HG02678 (cell line): ENCODE results near the gene PARP2.
A peak's percentile ranks its signal among the peaks of the same experiment; 100 is the strongest.
"Not testable (repeated sequence)": the region's sequence is repeated elsewhere in the genome, so short reads cannot be mapped to it uniquely, and the experiment has no call there.

Experiments used
- ATAC-seq: cut with Tn5 transposase; IDR thresholded peaks from one replicate; pipeline ENCODE4 v1.9.1; 2021; ENCODE audit warnings: mild to moderate bottlenecking, moderate library complexity; ENCODE audit not compliant: unreplicated experiment

The PARP2 gene, protein sequence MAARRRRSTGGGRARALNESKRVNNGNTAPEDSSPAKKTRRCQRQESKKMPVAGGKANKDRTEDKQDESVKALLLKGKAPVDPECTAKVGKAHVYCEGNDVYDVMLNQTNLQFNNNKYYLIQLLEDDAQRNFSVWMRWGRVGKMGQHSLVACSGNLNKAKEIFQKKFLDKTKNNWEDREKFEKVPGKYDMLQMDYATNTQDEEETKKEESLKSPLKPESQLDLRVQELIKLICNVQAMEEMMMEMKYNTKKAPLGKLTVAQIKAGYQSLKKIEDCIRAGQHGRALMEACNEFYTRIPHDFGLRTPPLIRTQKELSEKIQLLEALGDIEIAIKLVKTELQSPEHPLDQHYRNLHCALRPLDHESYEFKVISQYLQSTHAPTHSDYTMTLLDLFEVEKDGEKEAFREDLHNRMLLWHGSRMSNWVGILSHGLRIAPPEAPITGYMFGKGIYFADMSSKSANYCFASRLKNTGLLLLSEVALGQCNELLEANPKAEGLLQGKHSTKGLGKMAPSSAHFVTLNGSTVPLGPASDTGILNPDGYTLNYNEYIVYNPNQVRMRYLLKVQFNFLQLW

DNA sequence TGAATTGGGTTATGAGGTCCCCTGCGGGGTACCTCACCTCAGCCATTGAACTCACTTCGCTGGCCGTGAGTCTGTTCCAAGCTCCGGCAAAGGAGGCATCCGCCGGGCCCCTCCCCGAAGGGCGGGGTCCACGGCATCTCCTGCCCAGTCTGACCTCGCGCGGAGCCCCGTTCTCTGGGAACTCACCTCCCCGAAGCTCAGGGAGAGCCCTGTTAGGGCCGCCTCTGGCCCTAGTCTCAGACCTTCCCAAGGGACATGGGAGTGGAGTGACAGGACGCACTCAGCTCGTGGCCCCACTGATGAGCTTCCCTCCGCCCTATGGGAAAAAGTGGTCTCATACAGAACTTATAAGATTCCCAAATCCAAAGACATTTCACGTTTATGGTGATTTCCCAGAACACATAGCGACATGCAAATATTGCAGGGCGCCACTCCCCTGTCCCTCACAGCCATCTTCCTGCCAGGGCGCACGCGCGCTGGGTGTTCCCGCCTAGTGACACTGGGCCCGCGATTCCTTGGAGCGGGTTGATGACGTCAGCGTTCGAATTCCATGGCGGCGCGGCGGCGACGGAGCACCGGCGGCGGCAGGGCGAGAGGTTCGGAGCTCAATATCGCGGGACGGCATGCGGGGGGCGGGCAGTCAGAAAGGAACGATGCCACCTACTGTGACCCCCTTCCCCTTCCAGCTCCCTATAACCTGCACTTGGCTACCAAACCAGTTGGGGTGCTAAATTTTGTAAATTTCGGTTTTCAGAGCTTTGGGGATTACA is at the start of gene PARP2:
Gene PARP2 (plus strand): TSS at position 544 of the 770 bp plus-strand sequence. CDS start 7 bp downstream, at position 551.
- peak; percentile 94 for ATAC-seq

DNA sequence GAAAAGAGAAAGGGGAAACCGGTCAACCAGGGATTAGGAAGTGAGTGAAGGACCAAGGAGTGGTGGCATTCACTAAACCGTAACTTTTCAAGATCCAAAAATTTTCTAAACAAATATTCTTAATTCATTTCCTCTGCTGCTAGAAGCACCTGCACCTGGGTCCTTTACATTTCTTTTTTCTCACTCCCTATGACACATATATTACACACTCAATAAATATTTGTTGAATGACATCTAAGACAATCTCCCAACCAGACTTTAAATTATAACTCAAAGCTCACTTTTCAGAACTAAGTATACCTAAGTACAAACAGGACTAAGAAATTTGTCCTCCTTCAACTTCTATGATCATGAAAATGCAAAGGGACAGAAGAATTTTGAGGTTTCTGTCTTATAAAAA is 48.8 kb upstream of the PARP2 start:
- ATAC-seq, result no peak

DNA sequence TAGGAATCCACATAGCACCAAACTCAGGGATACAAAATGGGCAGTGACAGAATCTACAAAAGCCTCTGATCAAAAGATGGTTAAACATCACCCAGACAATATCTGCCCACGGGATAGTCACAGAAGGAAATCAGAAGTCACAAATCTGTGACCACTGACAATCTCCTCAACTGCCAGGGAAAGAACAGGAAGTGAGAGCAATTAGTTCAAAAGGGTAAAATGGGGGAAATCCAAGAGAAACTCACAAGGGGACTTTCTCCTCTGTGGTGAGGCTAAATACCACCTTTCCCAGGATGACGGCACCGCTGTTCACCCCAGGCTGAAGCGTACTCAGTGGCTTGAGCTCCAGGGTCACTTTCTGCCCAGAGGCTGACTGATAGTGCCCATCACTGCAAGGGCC is 48.4 kb upstream of the PARP2 start:
- ATAC-seq, result peak; percentile 91

DNA sequence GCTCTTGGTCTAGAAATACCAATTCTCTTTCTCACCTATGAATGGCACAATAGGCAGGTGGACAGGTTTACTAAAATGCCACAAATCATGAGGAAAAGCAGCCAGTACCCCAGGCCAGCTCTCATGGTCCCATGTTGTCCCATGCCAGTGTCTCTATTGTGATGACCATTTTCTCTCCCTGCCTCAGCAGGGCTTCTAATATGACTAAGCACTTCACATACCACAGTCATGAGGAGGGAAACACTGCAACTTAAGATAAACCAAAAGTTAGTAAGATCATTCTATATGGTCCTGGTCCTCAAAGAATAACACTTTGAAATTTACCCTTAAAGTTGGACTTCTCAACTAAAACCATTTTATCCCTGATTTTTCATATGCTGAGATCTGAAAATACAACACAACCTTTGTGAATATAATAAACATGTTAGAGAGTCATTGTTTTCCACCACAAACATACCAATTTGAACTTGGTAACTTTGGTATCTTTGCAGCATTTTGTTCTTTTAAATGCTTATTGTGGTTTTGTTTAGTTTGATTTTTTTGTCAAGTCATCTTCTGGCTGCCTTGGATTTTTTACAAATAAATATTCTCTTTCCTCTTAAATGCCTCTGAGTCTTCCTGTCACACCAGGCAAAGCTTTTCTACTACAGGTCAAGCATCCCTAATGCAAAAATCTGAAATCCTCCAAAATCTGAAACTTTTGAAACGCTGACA is 41.2 kb upstream of the PARP2 start:
- ATAC-seq, result no peak

DNA sequence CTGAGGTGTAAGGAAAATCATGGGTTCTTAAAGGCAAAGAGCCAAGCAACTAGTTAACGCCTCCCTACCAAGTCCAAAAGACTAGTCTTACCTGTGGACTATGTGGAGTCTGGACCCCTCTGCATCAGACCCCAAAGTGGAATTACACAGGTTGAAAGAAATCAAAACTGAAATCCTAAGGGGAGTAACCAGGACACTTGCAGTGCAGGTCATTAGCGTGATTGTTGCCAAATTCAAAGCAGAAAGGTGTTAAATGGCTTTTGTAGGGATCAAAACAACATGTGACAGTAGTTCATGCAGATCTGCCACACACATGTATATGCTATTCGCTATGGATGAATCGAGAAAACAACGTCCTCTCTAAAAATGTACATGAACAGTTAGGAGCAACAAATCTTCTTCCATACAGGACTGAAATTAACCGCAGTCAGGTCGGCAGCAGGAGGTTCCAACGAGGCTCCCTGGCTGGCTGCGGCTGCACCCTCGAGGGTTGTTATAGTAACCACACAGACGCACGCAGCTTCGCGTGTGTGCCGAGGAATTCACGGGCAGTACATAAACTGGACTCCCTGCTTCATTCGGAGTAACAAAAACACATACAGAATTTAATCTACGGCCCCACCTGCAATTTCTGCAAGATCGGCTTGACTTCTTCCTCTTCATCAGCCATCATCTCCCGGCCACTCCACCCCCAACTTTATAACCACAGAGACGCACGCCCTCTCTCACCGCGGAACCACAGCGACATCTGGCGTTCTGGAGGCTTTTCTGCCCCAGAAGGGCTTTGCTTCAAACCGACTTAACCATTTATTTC is 38.0 kb upstream of the PARP2 start, which contains the start of gene TTC5:
Gene TTC5 (minus strand): TSS at position 687 of the 814 bp plus-strand sequence. CDS start 14 bp downstream, at position 673.
- peak; percentile 98 for ATAC-seq

DNA sequence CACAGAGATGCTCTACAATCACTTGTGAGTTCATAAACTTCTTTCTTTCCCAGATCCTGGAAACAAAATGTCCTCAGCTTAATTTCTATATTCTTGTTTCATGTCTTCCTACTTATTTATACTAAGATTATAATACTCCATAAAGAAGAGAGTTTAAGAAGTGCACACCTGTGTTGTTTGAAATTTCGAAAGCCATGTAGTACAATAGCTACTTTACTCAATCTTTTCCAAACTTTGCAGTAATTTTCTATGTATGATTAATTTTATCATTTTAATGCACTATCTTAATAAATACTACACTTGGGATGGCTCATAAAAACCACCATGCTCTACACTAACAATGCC is 37.4 kb upstream of the PARP2 start:
- ATAC-seq, result no peak

DNA sequence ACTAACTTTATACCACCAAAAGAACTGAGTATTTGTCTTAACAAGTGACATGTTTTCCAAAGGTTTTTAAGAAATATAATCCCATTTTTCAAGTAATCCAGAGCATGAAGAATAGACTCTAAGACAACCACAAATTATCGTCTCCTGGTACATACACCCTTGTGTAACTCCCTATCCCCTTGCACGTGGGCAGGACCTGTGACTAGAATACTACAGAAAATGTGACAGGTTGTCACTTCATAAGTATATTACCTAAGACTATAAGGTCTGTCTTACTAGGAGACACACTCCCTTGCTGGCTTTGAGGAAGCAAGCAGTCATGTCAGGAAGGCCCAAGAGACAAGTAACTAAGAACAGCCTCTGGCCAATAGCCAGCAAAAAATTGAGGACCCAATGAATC is 29.4 kb upstream of the PARP2 start:
- no peak for ATAC-seq

DNA sequence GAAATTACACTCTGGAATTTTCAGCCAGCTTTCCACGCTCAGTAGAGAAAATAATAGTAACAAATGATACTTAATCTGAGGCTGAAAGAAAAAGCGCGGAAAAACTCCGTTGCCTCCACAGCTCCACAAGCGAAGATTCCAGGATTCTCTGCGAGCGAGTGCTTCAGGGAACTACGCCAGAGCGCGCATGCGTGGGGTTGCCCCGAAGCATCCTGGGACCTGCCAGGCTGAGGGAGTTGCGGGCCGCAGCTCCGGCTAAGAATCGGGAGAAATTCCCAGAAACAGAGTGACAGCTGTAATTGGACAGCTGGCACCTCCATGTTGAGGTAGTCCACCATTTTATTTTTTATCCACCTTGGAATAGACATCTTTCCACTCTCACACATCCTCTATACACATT is 25.7 kb upstream of the PARP2 start:
- ATAC-seq, result no peak

DNA sequence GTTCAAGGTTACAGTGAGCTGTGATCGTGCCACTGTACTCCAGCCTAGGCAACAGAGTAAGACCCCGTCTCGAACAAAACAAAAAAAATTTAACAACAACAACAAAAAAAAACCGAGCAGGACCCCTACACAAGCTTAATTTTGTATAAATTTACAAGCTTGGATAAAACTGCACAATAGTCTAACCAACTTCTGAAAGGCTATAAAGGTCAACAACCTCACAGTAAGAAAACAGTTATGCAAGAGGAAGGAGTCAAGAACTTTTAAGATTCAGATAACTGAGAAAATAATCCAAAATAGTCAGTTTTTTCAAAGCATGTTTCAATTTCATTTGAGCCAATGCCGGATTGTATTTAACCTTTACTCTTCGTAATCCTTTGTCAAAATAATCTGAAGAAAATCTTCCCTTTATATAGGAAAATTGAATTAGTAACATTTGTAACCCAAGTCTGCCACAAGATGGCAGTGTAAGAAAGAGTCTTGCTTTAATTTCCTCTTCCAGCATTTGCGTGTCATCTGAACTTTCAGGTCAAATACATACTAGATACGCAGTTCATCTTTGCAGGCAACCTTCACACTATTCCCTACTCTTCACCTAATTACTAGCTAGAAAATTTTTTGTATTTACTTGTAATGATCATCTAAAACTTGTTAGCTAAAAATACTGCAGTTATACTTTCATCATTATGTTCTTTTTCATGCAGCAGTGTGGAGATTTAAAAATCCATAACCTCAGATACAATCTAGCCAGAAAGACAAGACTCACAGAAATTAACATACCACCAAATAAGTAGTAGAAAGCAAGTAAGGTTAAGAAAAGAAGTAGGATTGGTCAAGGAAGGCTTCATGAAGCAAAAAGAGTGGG is 16.2 kb upstream of the PARP2 start:
- peak; percentile 53 for ATAC-seq

DNA sequence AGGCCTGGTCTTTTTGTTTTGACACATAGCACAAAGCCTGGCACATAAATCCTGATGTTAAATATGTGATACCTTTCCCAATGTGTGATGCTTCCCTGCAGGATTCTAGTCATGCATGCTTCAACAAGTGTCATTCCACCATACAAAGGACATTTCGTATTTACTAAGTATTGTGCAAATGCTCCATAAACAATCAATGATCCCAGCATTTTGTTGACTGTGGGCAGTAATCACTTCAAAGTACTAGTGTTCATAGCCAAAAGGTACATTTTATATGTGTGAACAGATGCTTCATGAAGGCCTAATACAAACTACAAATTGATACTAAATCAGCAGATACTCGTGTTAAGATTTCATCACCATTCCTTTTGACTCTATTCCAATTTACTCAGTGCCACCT is 14.7 kb upstream of the PARP2 start:
- no peak for ATAC-seq

DNA sequence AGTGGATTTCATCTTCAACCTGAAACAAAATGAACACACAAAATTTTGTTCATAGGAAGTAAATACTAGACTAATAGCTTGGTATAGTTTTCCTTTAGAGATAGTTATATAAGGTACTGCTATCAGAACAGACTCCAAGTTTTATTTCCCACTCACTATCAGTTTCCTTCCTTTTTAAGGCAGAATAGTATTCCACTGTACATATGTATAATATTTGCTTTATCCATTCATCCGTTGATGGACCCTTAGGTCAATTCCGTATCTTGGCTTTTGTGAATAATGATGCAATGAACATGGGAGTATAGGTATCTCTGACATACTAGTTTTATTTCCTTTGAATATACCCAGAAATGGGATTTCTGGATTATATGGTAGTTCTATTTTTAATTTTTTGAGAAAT is 14.1 kb upstream of the PARP2 start:
- no peak for ATAC-seq

DNA sequence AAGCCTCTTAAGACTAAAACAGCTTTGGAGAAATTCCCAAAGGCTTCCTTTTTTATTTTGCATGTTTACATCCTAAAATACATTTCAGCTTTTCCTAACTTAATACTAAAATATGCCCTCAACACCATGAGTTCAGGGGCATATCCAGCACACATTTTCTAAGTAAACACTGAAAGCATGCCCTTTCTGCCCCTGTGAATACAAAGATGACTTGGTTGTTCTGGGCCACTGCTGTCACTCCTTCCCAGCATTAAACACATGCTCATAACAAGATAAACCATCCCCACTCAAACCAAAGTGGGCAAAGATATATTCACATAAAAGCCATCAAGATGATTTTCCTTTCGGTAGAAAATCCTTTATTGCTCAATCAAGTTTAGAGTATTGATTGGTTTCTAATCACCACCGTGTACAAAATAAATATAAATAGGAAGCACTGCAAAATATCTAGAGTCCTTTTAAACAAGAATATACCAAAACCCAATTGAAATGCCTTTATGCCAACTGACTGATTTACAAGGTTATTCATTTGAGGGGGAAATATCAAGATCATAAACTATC is 12.3 kb upstream of the PARP2 start:
- no peak for ATAC-seq

DNA sequence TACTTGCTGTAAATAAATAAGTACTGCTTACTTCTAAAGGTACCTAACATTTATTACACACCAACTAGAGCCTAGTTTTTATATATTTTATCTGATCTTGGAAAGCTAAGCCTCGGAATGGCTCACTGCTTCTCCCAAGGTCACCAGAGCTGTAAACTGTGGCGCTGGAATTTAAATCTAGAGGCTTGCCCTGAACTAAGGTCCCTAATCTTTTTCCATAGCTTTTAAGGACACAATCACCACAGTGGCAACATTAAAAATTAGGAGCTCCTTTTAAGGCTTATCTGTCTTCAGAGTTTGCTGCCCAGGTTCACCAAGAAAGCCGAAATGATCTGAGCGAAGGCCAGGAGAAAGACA is 11.0 kb upstream of the PARP2 start:
- no peak for ATAC-seq

DNA sequence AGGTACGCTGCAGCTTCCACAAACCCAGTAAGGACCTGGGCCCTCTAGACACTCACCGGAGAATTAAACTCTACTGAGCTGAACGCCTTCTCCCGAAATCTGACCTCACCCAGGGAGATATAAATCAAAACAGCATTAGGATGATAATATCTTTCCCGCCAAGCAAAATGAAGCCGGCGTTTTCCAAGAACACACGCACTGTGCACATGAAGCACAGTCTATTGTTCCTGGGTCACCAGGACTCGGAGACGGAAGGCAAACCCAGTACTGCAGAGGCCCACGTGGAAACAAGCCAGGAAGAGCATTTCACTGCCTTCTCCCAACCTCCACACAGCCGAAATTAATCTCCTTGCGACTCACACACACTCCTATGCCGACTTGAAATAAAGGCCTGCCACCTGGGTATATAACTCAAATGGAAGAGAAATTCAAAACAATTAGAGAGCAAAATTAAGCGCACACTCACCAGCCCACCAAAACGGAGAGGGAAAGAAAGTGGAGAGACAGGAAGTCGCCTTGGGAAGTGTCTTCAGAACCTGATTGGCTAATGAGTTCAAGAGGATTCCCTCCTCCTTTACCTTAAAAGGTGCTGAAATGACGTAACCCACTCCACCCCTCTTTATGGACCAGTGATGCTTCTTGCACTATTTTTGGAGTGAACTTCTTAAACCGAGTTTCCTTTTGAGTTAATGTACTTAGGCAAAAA is 10.5 kb upstream of the PARP2 start, which contains the start of gene CCNB1IP1:
Gene CCNB1IP1 (minus strand): TSS at position 492 of the 706 bp plus-strand sequence. CDS start 16,756 bp downstream, outside the sequence.
- ATAC-seq, result peak; percentile 98

DNA sequence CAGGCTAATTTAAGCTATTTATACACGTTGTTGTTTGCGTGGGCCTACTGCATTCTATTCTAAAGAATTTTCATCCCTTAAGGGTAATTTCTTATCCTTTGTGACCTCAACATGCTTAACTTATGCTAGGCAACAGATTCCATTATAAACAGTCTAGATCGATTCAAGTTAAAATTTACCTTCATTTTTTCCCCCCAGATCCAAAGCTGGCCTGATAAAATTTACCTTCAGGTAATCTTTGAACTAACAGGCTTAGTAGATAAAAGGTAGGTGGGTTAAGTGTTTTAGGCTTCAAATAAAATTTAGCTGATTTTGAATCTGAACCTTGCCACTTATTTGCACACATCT is 10.0 kb upstream of the PARP2 start:
- ATAC-seq, result no peak

DNA sequence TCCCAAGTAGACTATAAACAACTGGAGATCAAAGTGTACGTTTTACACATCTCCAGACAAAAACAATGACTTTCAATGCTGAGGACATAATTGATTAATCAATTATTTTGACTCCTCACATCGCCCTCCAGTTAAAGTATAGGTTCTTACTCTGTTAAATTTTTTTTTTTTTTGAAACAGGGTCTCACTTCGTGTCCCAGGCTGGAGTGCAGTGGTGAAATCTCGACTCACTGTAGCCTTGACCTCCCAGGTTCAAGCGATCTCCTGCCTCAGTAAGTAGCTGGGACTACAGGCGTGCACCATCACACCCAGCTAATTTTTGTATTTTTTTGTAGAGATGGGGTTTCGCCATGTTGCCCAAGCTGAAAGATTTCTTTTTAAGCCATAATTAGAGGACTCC is 9.4 kb upstream of the PARP2 start:
- no peak for ATAC-seq

DNA sequence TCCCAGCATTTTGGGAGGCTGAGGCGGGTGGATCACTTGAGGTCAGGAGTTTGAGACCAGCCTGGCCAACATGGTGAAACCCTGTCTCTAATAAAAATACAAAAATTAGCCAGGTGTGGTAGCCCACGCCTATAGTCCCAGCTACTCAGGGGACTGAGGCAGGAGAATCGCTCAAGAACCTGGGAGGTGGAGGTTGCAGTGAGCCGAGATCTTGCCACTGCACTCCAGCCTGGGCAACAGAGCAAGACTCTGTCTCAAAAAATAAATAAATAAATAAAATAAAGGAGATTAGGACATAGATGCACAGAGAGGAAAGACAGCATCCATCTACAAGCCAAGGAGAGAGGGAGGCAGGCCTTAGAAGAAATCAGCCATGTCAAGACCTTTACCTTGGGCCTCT is 2.4 kb upstream of the PARP2 start:
- not testable (repeated sequence) for ATAC-seq

DNA sequence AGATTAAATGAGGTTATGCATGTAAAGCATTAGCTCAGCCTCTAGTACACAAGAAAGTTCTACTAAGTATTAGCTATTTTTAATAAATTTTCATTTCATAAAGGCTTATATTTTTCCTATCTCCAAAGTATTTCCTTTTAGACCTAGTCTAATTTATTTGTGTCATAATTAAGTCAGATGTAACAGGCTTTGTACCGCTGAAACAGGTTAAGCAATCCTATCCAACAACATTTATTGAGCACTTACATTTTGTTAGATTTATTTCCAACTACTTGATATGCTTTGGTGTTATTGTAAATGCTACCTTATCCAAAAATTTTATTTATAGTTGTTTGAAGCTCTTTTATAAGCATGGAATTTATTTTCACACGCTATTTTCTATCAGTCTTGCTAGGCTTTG is 1.8 kb upstream of the PARP2 start:
- ATAC-seq, result no peak

DNA sequence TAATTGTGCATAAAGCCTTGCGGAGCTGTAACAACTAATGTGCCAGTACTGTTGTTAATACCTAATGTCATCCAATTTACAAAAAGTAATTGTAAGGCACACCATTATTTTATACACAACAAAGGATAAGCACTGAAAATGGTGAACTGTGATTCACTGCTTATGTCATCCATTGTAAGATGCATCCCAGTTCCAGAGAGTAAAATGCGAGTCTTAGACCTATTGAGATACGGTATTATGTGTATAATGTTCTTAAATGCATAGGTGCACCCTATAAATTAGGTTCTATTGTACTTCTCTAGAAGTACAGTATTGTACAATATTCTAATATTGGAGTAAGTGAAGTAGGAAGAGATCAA is 406 bp downstream of the PARP2 start:
- no peak for ATAC-seq
